ENCODE data around the gene DDX54.
"Not testable (repeated sequence)": the region's sequence is repeated elsewhere in the genome, so short reads cannot be mapped to it uniquely, and the experiment has no call there.

DDX54 gene

GRCh38 chr12:113208041-113208934 lies 23.0 kb upstream of the DDX54 start:
- no peaks in the 10 kb centered on the region for H3K4me1 ChIP-seq (ENCODE audit: control insufficient read depth in 1 of 2, insufficient read depth in 2 of 2, low read length in 2 of 2)
- H3K36me3 ChIP-seq (ENCODE audit: control insufficient read depth in 1 of 2, insufficient read depth in 2 of 2, low read length in 2 of 2), result no peaks in the 10 kb centered on the region
- no peaks in the 10 kb centered on the region for H3K9me3 ChIP-seq (ENCODE audit: control insufficient read depth in 1 of 2, low read length in 2 of 2)
- no peaks in the 10 kb centered on the region for H3K27me3 ChIP-seq (ENCODE audit: low read depth, low read length)
- H3K4me3 ChIP-seq (ENCODE audit: low read depth in 1 of 2, low read length in 2 of 2), result no peak overlapping the region
- H3K27ac ChIP-seq (ENCODE audit: low read length), result no peak overlapping the region

- Histone ChIP-seq H3K27me3 (ENCODE audit: low read depth, low read length) (no peaks in the 10 kb centered on the region), H3K4me1 (ENCODE audit: control insufficient read depth in 1 of 2, insufficient read depth in 2 of 2, low read length in 2 of 2) (no peaks in the 10 kb centered on the region), H3K27ac (ENCODE audit: low read length) (no peak overlapping the region), H3K9me3 (ENCODE audit: control insufficient read depth in 1 of 2, low read length in 2 of 2) (no peaks in the 10 kb centered on the region), H3K36me3 (ENCODE audit: control insufficient read depth in 1 of 2, insufficient read depth in 2 of 2, low read length in 2 of 2) (no peaks in the 10 kb centered on the region), H3K4me3 (ENCODE audit: low read depth in 1 of 2, low read length in 2 of 2) (no peak overlapping the region)
Observed at GRCh38 chr12:113207613-113208040, 22.3 kb upstream of the DDX54 start.

GRCh38 chr12:113206802-113207201 lies 21.5 kb upstream of the DDX54 start:
- not testable (repeated sequence) for H3K27me3 ChIP-seq (ENCODE audit: low read depth, low read length); H3K4me3 ChIP-seq (ENCODE audit: low read depth in 1 of 2, low read length in 2 of 2); H3K27ac ChIP-seq (ENCODE audit: low read length); H3K9me3 ChIP-seq (ENCODE audit: control insufficient read depth in 1 of 2, low read length in 2 of 2); H3K36me3 ChIP-seq (ENCODE audit: control insufficient read depth in 1 of 2, insufficient read depth in 2 of 2, low read length in 2 of 2); H3K4me1 ChIP-seq (ENCODE audit: control insufficient read depth in 1 of 2, insufficient read depth in 2 of 2, low read length in 2 of 2)

- H3K4me3 ChIP-seq (ENCODE audit: low read depth in 1 of 2, low read length in 2 of 2), result no peak overlapping the region
- no peaks in the 10 kb centered on the region for H3K4me1 ChIP-seq (ENCODE audit: control insufficient read depth in 1 of 2, insufficient read depth in 2 of 2, low read length in 2 of 2)
- H3K27ac ChIP-seq (ENCODE audit: low read length), result no peak overlapping the region
- no peaks in the 10 kb centered on the region for H3K36me3 ChIP-seq (ENCODE audit: control insufficient read depth in 1 of 2, insufficient read depth in 2 of 2, low read length in 2 of 2)
- H3K27me3 ChIP-seq (ENCODE audit: low read depth, low read length), result no peaks in the 10 kb centered on the region
- no peaks in the 10 kb centered on the region for H3K9me3 ChIP-seq (ENCODE audit: control insufficient read depth in 1 of 2, low read length in 2 of 2)
Observed at GRCh38 chr12:113204804-113205203, 19.5 kb upstream of the DDX54 start.

- H3K27ac ChIP-seq (ENCODE audit: low read length), result no peak overlapping the region
Observed at GRCh38 chr12:113203852-113204760, 18.8 kb upstream of the DDX54 start.

GRCh38 chr12:113202300-113203075 lies 17.2 kb upstream of the DDX54 start:
- Histone ChIP-seq H3K36me3 (ENCODE audit: control insufficient read depth in 1 of 2, insufficient read depth in 2 of 2, low read length in 2 of 2) (no peaks in the 10 kb centered on the region), H3K27me3 (ENCODE audit: low read depth, low read length) (no peaks in the 10 kb centered on the region), H3K9me3 (ENCODE audit: control insufficient read depth in 1 of 2, low read length in 2 of 2) (no peaks in the 10 kb centered on the region), H3K4me3 (ENCODE audit: low read depth in 1 of 2, low read length in 2 of 2) (no peak overlapping the region), H3K4me1 (ENCODE audit: control insufficient read depth in 1 of 2, insufficient read depth in 2 of 2, low read length in 2 of 2) (no peaks in the 10 kb centered on the region), H3K27ac (ENCODE audit: low read length) (no peak overlapping the region)

More at GRCh38 chr12:113203852-113204760, 18.8 kb upstream of the DDX54 start:
- no peak overlapping the region for H3K4me3 ChIP-seq (ENCODE audit: low read depth in 1 of 2, low read length in 2 of 2)
- H3K36me3 ChIP-seq (ENCODE audit: control insufficient read depth in 1 of 2, insufficient read depth in 2 of 2, low read length in 2 of 2), result no peaks in the 10 kb centered on the region
- no peaks in the 10 kb centered on the region for H3K9me3 ChIP-seq (ENCODE audit: control insufficient read depth in 1 of 2, low read length in 2 of 2)
- no peaks in the 10 kb centered on the region for H3K4me1 ChIP-seq (ENCODE audit: control insufficient read depth in 1 of 2, insufficient read depth in 2 of 2, low read length in 2 of 2)
- H3K27me3 ChIP-seq (ENCODE audit: low read depth, low read length), result no peaks in the 10 kb centered on the region

- Histone ChIP-seq H3K4me3 (ENCODE audit: low read depth in 1 of 2, low read length in 2 of 2) (no peak overlapping the region), H3K36me3 (ENCODE audit: control insufficient read depth in 1 of 2, insufficient read depth in 2 of 2, low read length in 2 of 2) (no peaks in the 10 kb centered on the region), H3K27me3 (ENCODE audit: low read depth, low read length) (no peaks in the 10 kb centered on the region), H3K9me3 (ENCODE audit: control insufficient read depth in 1 of 2, low read length in 2 of 2) (no peaks in the 10 kb centered on the region), H3K4me1 (ENCODE audit: control insufficient read depth in 1 of 2, insufficient read depth in 2 of 2, low read length in 2 of 2) (no peaks in the 10 kb centered on the region), H3K27ac (ENCODE audit: low read length) (no peak overlapping the region)
Observed at GRCh38 chr12:113201187-113202177, 16.2 kb upstream of the DDX54 start.

- H3K4me1 ChIP-seq (ENCODE audit: control insufficient read depth in 1 of 2, insufficient read depth in 2 of 2, low read length in 2 of 2), result no peaks in the 10 kb centered on the region
Observed at GRCh38 chr12:113200021-113200797, 14.9 kb upstream of the DDX54 start.

GRCh38 chr12:113198296-113198695 lies 13.0 kb upstream of the DDX54 start:
- Histone ChIP-seq H3K27me3 (ENCODE audit: low read depth, low read length) (no peaks in the 10 kb centered on the region), H3K27ac (ENCODE audit: low read length) (no peak overlapping the region), H3K4me3 (ENCODE audit: low read depth in 1 of 2, low read length in 2 of 2) (no peak overlapping the region), H3K4me1 (ENCODE audit: control insufficient read depth in 1 of 2, insufficient read depth in 2 of 2, low read length in 2 of 2) (no peaks in the 10 kb centered on the region), H3K36me3 (ENCODE audit: control insufficient read depth in 1 of 2, insufficient read depth in 2 of 2, low read length in 2 of 2) (no peaks in the 10 kb centered on the region), H3K9me3 (ENCODE audit: control insufficient read depth in 1 of 2, low read length in 2 of 2) (no peaks in the 10 kb centered on the region)

More at GRCh38 chr12:113200021-113200797, 14.9 kb upstream of the DDX54 start:
- Histone ChIP-seq H3K4me3 (ENCODE audit: low read depth in 1 of 2, low read length in 2 of 2) (no peak overlapping the region), H3K36me3 (ENCODE audit: control insufficient read depth in 1 of 2, insufficient read depth in 2 of 2, low read length in 2 of 2) (no peaks in the 10 kb centered on the region), H3K27me3 (ENCODE audit: low read depth, low read length) (no peaks in the 10 kb centered on the region), H3K27ac (ENCODE audit: low read length) (no peak overlapping the region), H3K9me3 (ENCODE audit: control insufficient read depth in 1 of 2, low read length in 2 of 2) (no peaks in the 10 kb centered on the region)
